HepG2 (cell line): ENCODE results near the gene SH2D2A. TPM values are rescaled to one million over a fixed set of nuclear protein-coding genes. Genes with fewer than 3 reads are reported as not detected.

Experiments
- ATF4 ChIP-seq, 2 experiments: fragments of 450-650 bp in 1 of 2; sonication (generic) in 1 of 2; formaldehyde crosslinking; IDR thresholded peaks; 2 replicates each; pipeline versions ENCODE4 v1.5.0 to v1.8.0; 2020 to 2022; ENCODE audit warnings: mild to moderate bottlenecking in 1 of 2, missing genetic modification reagents in 1 of 2
- CC2D1A ChIP-seq: sonication (generic); formaldehyde crosslinking; IDR thresholded peaks from 2 replicates; pipeline ENCODE4 v1.8.1; 2023; ENCODE audit warnings: mild to moderate bottlenecking, missing genetic modification reagents
- CEBPZ ChIP-seq: IDR thresholded peaks from 2 replicates; pipeline ENCODE4 v1.6.1; 2012; ENCODE audit warnings: low read length, improper control_type of control experiment
- CHD2 ChIP-seq: IDR thresholded peaks from 2 replicates; pipeline ENCODE4 v1.6.1; 2011; ENCODE audit warnings: low read depth, low read length, improper control_type of control experiment
- DNMT1 ChIP-seq: sonication (generic); formaldehyde crosslinking; IDR thresholded peaks from 2 replicates; pipeline ENCODE4 v1.5.1; 2020; ENCODE audit warnings: mild to moderate bottlenecking, missing genetic modification reagents
- GABPB1 ChIP-seq: IDR thresholded peaks from 2 replicates; pipeline ENCODE4 v1.6.1; 2016; ENCODE audit warnings: mild to moderate bottlenecking, missing genetic modification reagents, moderate library complexity, missing compliant biosample characterization
- NAIF1 ChIP-seq: sonication (generic); formaldehyde crosslinking; IDR thresholded peaks from 2 replicates; pipeline ENCODE4 v1.5.0; 2020; ENCODE audit warnings: mild to moderate bottlenecking, missing genetic modification reagents, borderline replicate concordance
- PAX8 ChIP-seq: sonication (generic); formaldehyde crosslinking; IDR thresholded peaks from 2 replicates; pipeline ENCODE4 v1.8.0; 2022; ENCODE audit warnings: mild to moderate bottlenecking, missing genetic modification reagents, borderline replicate concordance
- ZNF274 ChIP-seq: sonication (generic); formaldehyde crosslinking; IDR thresholded peaks from 2 replicates; pipeline ENCODE4 v1.5.1; 2020; ENCODE audit warnings: mild to moderate bottlenecking, missing genetic modification reagents
- polyA plus RNA-seq, 8 experiments: library from polyadenylated mRNA; depleted of rRNA in 3 of 8; stranded (reverse) in 7 of 8; unstranded in 1 of 8; fragments of >200 nt; fragmentation: Illumina TruSeq in 4 of 8; extraction: Trizol in 4 of 8; gene quantifications; 2 replicates each; pipeline versions ENCODE4 v1.2.1 to v1.2.3, GENCODE V29; 2011 to 2016; ENCODE audit warnings: low read depth in 4 of 8, missing spikeins in 1 of 8, mixed read lengths in 1 of 8; ENCODE audit not compliant: insufficient read depth in 1 of 8
- total RNA-seq, 5 experiments: library from RNA; depleted of rRNA; stranded (reverse); fragments of >200 nt; fragmentation: Illumina TruSeq; extraction: Trizol; gene quantifications; 2 replicates each; pipeline ENCODE4 v1.2.3, GENCODE V29; 2016; ENCODE audit warnings: low read depth in 1 of 5
- TF ChIP-seq, protein P1 (sequence below): sonication (generic); formaldehyde crosslinking; IDR thresholded peaks from 2 replicates; pipeline ENCODE4 v1.5.0; 2020; ENCODE audit warnings: mild to moderate bottlenecking, missing genetic modification reagents, borderline replicate concordance

Gene SH2D2A
- total and polyA plus RNA-seq, 2 of the 13 experiments (the other 11 are each of a cell fraction or from before 2014, with no cell fraction given), result 0.57 to 0.73 TPM

DNA sequence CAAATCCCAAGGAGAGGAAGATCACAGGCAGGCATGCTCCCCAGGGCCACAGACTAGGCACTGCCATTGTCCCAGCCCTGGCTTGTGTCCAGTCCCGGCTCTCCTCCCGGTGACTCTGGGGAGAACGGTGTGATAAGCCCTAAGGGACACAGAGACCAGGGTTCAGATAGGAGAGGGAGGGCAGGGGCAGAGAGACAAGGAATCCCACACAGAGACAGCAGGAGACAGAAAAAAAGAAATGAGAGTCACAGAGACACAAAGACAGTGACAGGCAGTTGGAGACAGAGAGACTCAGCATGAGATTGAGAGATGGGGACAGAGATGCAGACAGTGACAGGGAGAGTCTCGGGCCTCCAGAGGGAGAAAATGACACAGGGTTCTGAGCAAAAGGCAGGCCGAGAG lies 41.9 kb upstream of the SH2D2A start (continued):
- no peak for TF ChIP-seq PAX8
- no peak for TF ChIP-seq ZNF274 (CRISPR knock-in tag)
- no peak for TF ChIP-seq NAIF1 (CRISPR knock-in tag)
- TF ChIP-seq CEBPZ, result no peak
- TF ChIP-seq CC2D1A (CRISPR knock-in tag), result no peak
- TF ChIP-seq CHD2, result no peak
- no peak for TF ChIP-seq GABPB1
- TF ChIP-seq ATF4 (CRISPR knock-in tag; IDR thresholded peaks at IDR 0.05), result no peak
- TF ChIP-seq, protein P1, sequence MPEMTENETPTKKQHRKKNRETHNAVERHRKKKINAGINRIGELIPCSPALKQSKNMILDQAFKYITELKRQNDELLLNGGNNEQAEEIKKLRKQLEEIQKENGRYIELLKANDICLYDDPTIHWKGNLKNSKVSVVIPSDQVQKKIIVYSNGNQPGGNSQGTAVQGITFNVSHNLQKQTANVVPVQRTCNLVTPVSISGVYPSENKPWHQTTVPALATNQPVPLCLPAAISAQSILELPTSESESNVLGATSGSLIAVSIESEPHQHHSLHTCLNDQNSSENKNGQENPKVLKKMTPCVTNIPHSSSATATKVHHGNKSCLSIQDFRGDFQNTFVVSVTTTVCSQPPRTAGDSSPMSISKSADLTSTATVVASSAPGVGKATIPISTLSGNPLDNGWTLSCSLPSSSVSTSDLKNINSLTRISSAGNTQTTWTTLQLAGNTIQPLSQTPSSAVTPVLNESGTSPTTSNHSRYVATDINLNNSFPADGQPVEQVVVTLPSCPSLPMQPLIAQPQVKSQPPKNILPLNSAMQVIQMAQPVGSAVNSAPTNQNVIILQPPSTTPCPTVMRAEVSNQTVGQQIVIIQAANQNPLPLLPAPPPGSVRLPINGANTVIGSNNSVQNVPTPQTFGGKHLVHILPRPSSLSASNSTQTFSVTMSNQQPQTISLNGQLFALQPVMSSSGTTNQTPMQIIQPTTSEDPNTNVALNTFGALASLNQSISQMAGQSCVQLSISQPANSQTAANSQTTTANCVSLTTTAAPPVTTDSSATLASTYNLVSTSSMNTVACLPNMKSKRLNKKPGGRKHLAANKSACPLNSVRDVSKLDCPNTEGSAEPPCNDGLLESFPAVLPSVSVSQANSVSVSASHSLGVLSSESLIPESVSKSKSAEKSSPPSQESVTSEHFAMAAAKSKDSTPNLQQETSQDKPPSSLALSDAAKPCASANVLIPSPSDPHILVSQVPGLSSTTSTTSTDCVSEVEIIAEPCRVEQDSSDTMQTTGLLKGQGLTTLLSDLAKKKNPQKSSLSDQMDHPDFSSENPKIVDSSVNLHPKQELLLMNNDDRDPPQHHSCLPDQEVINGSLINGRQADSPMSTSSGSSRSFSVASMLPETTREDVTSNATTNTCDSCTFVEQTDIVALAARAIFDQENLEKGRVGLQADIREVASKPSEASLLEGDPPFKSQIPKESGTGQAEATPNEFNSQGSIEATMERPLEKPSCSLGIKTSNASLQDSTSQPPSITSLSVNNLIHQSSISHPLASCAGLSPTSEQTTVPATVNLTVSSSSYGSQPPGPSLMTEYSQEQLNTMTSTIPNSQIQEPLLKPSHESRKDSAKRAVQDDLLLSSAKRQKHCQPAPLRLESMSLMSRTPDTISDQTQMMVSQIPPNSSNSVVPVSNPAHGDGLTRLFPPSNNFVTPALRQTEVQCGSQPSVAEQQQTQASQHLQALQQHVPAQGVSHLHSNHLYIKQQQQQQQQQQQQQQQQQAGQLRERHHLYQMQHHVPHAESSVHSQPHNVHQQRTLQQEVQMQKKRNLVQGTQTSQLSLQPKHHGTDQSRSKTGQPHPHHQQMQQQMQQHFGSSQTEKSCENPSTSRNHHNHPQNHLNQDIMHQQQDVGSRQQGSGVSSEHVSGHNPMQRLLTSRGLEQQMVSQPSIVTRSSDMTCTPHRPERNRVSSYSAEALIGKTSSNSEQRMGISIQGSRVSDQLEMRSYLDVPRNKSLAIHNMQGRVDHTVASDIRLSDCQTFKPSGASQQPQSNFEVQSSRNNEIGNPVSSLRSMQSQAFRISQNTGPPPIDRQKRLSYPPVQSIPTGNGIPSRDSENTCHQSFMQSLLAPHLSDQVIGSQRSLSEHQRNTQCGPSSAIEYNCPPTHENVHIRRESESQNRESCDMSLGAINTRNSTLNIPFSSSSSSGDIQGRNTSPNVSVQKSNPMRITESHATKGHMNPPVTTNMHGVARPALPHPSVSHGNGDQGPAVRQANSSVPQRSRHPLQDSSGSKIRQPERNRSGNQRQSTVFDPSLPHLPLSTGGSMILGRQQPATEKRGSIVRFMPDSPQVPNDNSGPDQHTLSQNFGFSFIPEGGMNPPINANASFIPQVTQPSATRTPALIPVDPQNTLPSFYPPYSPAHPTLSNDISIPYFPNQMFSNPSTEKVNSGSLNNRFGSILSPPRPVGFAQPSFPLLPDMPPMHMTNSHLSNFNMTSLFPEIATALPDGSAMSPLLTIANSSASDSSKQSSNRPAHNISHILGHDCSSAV, result no peak
- TF ChIP-seq DNMT1 (CRISPR knock-in tag), result no peak
